Erythroblast (primary cell): ENCODE results near the gene TSPEAR.

Experiments
- DNase-seq, 2 experiments: peaks; one replicate each; lab custom pipeline; 2025; lab: John Stamatoyannopoulos, UW
- GATA1 ChIP-seq: IDR thresholded peaks from 2 replicates; pipeline ENCODE4 v1.6.1; 2011; ENCODE audit warnings: low read depth, mild to moderate bottlenecking, control low read depth, low read length, moderate library complexity
- POLR2A ChIP-seq: IDR thresholded peaks from 2 replicates; pipeline ENCODE4 v1.6.1; 2011; ENCODE audit warnings: mild to moderate bottlenecking, low read length

The TSPEAR gene

GRCh38 chr21:44722731-44723130, 11.4 kb upstream of the TSPEAR start:
- DNase-seq = no peak
- TF ChIP-seq POLR2A = no peak
- no peak for TF ChIP-seq GATA1

- TF ChIP-seq POLR2A = no peak
- TF ChIP-seq GATA1 = no peak
- DNase-seq = no peak
These were observed 8.8 kb upstream of the TSPEAR start for GRCh38 chr21:44720170-44720569.

- no peak for DNase-seq
- no peak for TF ChIP-seq GATA1
These were observed 7.2 kb upstream of the TSPEAR start for GRCh38 chr21:44718571-44718970.

- no peak for DNase-seq
These were observed 6.7 kb upstream of the TSPEAR start for GRCh38 chr21:44718093-44718492.

GRCh38 chr21:44716984-44717383, 5.6 kb upstream of the TSPEAR start:
- no peak for TF ChIP-seq POLR2A
- no peak for TF ChIP-seq GATA1
- DNase-seq = no peak

More at GRCh38 chr21:44718093-44718492, 6.7 kb upstream of the TSPEAR start:
- TF ChIP-seq GATA1 (no peak), POLR2A (no peak)

GRCh38 chr21:44714905-44715304, 3.5 kb upstream of the TSPEAR start:
- no peak for DNase-seq
- TF ChIP-seq GATA1 (no peak), POLR2A (no peak)

- DNase-seq = no peak
- TF ChIP-seq GATA1 = no peak
- TF ChIP-seq POLR2A = no peak
These were observed 2.5 kb upstream of the TSPEAR start for GRCh38 chr21:44713846-44714245.

- no peak for TF ChIP-seq GATA1
- no peak for TF ChIP-seq POLR2A
- DNase-seq = no peak
These were observed 1.8 kb upstream of the TSPEAR start for GRCh38 chr21:44713130-44713529.

- no peak for DNase-seq
These were observed 1.0 kb upstream of the TSPEAR start for GRCh38 chr21:44712203-44713028.

GRCh38 chr21:44710756-44711326, 531 bp downstream of the TSPEAR start:
- TF ChIP-seq GATA1 (no peak), POLR2A (no peak)
- DNase-seq = no peak

More at GRCh38 chr21:44712203-44713028, 1.0 kb upstream of the TSPEAR start:
- TF ChIP-seq POLR2A = no peak
- no peak for TF ChIP-seq GATA1

GRCh38 chr21:44710294-44710665, 1.1 kb downstream of the TSPEAR start:
- DNase-seq = no peak
- no peak for TF ChIP-seq GATA1
- TF ChIP-seq POLR2A = no peak

GRCh38 chr21:44709426-44710293, 1.7 kb downstream of the TSPEAR start:
- TF ChIP-seq GATA1 = no peak
- no peak for DNase-seq

- DNase-seq = no peak
- TF ChIP-seq GATA1 (no peak), POLR2A (no peak)
These were observed 2.4 kb downstream of the TSPEAR start for GRCh38 chr21:44708866-44709425.

GRCh38 chr21:44708213-44708865, 3.0 kb downstream of the TSPEAR start:
- TF ChIP-seq POLR2A (no peak), GATA1 (no peak)
- no peak for DNase-seq
